HG02763 (cell line): ENCODE results near the gene MYH16.
"Not testable (repeated sequence)": the region's sequence is repeated elsewhere in the genome, so short reads cannot be mapped to it uniquely, and the experiment has no call there.

Experiments
- ATAC-seq: cut with Tn5 transposase; IDR thresholded peaks from one replicate; pipeline ENCODE4 v1.9.1; 2021; ENCODE audit warnings: mild to moderate bottlenecking, moderate library complexity; ENCODE audit not compliant: unreplicated experiment

Gene MYH16

GRCh38 chr7:99272476-99273045 lies at the start of gene MYH16:
MYH16 (plus strand) TSS chr7:99272839.
- ATAC-seq, result no peak

GRCh38 chr7:99224263-99224898 lies 48.3 kb upstream of the MYH16 start:
- not testable (repeated sequence) for ATAC-seq

- no peak for ATAC-seq
These were observed 47.8 kb upstream of the MYH16 start for GRCh38 chr7:99224899-99225265.

- ATAC-seq, result no peak
These were observed 43.4 kb upstream of the MYH16 start for GRCh38 chr7:99229234-99229633.

GRCh38 chr7:99232082-99232770 lies 40.4 kb upstream of the MYH16 start:
- no peak for ATAC-seq

- not testable (repeated sequence) for ATAC-seq
These were observed 39.7 kb upstream of the MYH16 start for GRCh38 chr7:99232955-99233354.

GRCh38 chr7:99234185-99234584 lies 38.5 kb upstream of the MYH16 start:
- no peak for ATAC-seq

- no peak for ATAC-seq
These were observed 36.7 kb upstream of the MYH16 start for GRCh38 chr7:99235925-99236324.

- not testable (repeated sequence) for ATAC-seq
These were observed 34.8 kb upstream of the MYH16 start for GRCh38 chr7:99237876-99238275.

- ATAC-seq, result no peak
These were observed 33.9 kb upstream of the MYH16 start for GRCh38 chr7:99238558-99239341.

- no peak for ATAC-seq
These were observed 30.0 kb upstream of the MYH16 start for GRCh38 chr7:99242682-99243081.

GRCh38 chr7:99243751-99244337 lies 28.8 kb upstream of the MYH16 start:
- no peak for ATAC-seq

- no peak for ATAC-seq
These were observed 27.7 kb upstream of the MYH16 start for GRCh38 chr7:99244939-99245338.

- ATAC-seq, result no peak
These were observed 24.1 kb upstream of the MYH16 start for GRCh38 chr7:99248391-99249095.

GRCh38 chr7:99249985-99250575 lies 22.6 kb upstream of the MYH16 start:
- ATAC-seq, result no peak

GRCh38 chr7:99252166-99252895 lies 20.3 kb upstream of the MYH16 start:
- ATAC-seq, result no peak

- no peak for ATAC-seq
These were observed 19.3 kb upstream of the MYH16 start for GRCh38 chr7:99253369-99253768.

GRCh38 chr7:99254390-99254789 lies 18.2 kb upstream of the MYH16 start:
- no peak for ATAC-seq

- no peak for ATAC-seq
These were observed 17.2 kb upstream of the MYH16 start for GRCh38 chr7:99255463-99255862.

- ATAC-seq, result no peak
These were observed 15.6 kb upstream of the MYH16 start for GRCh38 chr7:99257065-99257464.
